Rectal smooth muscle tissue (tissue), 1 donor: ENCODE data around the gene IP6K2.

Experiments used
- H3K27ac ChIP-seq: one replicate; pipeline ENCODE4 v1.7.0; 2013; ENCODE audit warnings: low read depth, low read length, inconsistent platforms
- H3K27me3 ChIP-seq: one replicate; pipeline ENCODE4 v1.7.0; 2013; ENCODE audit warnings: low read length; ENCODE audit not compliant: control insufficient read depth, insufficient read depth
- H3K36me3 ChIP-seq: one replicate; pipeline ENCODE4 v1.7.0; 2013; ENCODE audit warnings: low read length; ENCODE audit not compliant: control insufficient read depth, insufficient read depth
- H3K4me1 ChIP-seq: one replicate; pipeline ENCODE4 v1.7.0; 2013; ENCODE audit warnings: low read length; ENCODE audit not compliant: control insufficient read depth, insufficient read depth
- H3K4me3 ChIP-seq: one replicate; pipeline ENCODE4 v1.7.0; 2013; ENCODE audit warnings: low read length
- H3K9ac ChIP-seq: one replicate; pipeline ENCODE4 v1.7.0; 2013; ENCODE audit warnings: low read length

IP6K2 gene

GRCh38 chr3:48695393-48695753, 21.6 kb downstream of the IP6K2 start:
- H3K27ac ChIP-seq, result peak overlapping the region; percentile 64
- peak overlapping the region; percentile 48 for H3K4me3 ChIP-seq
- H3K9ac ChIP-seq, result no peak overlapping the region
- no peaks in the 10 kb centered on the region for H3K27me3 ChIP-seq
- peaks cover 38% of the 10 kb centered on the region for H3K36me3 ChIP-seq
- H3K4me1 ChIP-seq, result peaks cover 12% of the 10 kb centered on the region

GRCh38 chr3:48694610-48695392, 22.2 kb downstream of the IP6K2 start:
- no peaks in the 10 kb centered on the region for H3K27me3 ChIP-seq
- peak overlapping the region; percentile 48 for H3K4me3 ChIP-seq
- H3K4me1 ChIP-seq, result peaks cover 12% of the 10 kb centered on the region
- peak overlapping the region; percentile 64 for H3K27ac ChIP-seq
- no peak overlapping the region for H3K9ac ChIP-seq
- H3K36me3 ChIP-seq, result peaks cover 39% of the 10 kb centered on the region

GRCh38 chr3:48693826-48694225, 23.2 kb downstream of the IP6K2 start:
- no peak overlapping the region for H3K4me3 ChIP-seq
- H3K36me3 ChIP-seq, result peaks cover 49% of the 10 kb centered on the region
- no peak overlapping the region for H3K9ac ChIP-seq
- peaks cover 12% of the 10 kb centered on the region for H3K4me1 ChIP-seq
- H3K27me3 ChIP-seq, result no peaks in the 10 kb centered on the region
- H3K27ac ChIP-seq, result peak overlapping the region; percentile 64

- Histone ChIP-seq H3K27me3 (no peaks in the 10 kb centered on the region), H3K9ac (no peak overlapping the region), H3K4me3 (no peak overlapping the region), H3K36me3 (peaks cover 59% of the 10 kb centered on the region), H3K4me1 (peaks cover 12% of the 10 kb centered on the region), H3K27ac (no peak overlapping the region)
These were observed 24.5 kb downstream of the IP6K2 start for GRCh38 chr3:48692551-48692950.

GRCh38 chr3:48690846-48691458, 26.1 kb downstream of the IP6K2 start:
- H3K4me3 ChIP-seq, result no peak overlapping the region
- H3K36me3 ChIP-seq, result peaks cover 63% of the 10 kb centered on the region
- no peak overlapping the region for H3K27ac ChIP-seq
- peaks cover 15% of the 10 kb centered on the region for H3K4me1 ChIP-seq
- no peaks in the 10 kb centered on the region for H3K27me3 ChIP-seq
- no peak overlapping the region for H3K9ac ChIP-seq

GRCh38 chr3:48689384-48689783, 27.6 kb downstream of the IP6K2 start:
- Histone ChIP-seq H3K4me3 (no peak overlapping the region), H3K4me1 (peaks cover 8% of the 10 kb centered on the region), H3K9ac (no peak overlapping the region), H3K27ac (no peak overlapping the region), H3K36me3 (peaks cover 58% of the 10 kb centered on the region), H3K27me3 (no peaks in the 10 kb centered on the region)

GRCh38 chr3:48688737-48689075, 28.3 kb downstream of the IP6K2 start:
- Histone ChIP-seq H3K4me1 (peaks cover 8% of the 10 kb centered on the region), H3K9ac (no peak overlapping the region), H3K36me3 (peaks cover 53% of the 10 kb centered on the region), H3K4me3 (no peak overlapping the region), H3K27me3 (no peaks in the 10 kb centered on the region), H3K27ac (no peak overlapping the region)

- Histone ChIP-seq H3K27me3 (no peaks in the 10 kb centered on the region), H3K4me3 (no peak overlapping the region), H3K27ac (no peak overlapping the region), H3K4me1 (peaks cover 8% of the 10 kb centered on the region), H3K9ac (no peak overlapping the region), H3K36me3 (peaks cover 47% of the 10 kb centered on the region)
These were observed 28.8 kb downstream of the IP6K2 start for GRCh38 chr3:48688032-48688736.

GRCh38 chr3:48687220-48687678, 29.8 kb downstream of the IP6K2 start:
- no peak overlapping the region for H3K9ac ChIP-seq

GRCh38 chr3:48686538-48687219, 30.3 kb downstream of the IP6K2 start:
- peak overlapping the region; percentile 97 for H3K4me3 ChIP-seq
- peaks cover 8% of the 10 kb centered on the region for H3K4me1 ChIP-seq
- H3K36me3 ChIP-seq, result peaks cover 43% of the 10 kb centered on the region
- H3K27me3 ChIP-seq, result no peaks in the 10 kb centered on the region
- no peak overlapping the region for H3K9ac ChIP-seq
- no peak overlapping the region for H3K27ac ChIP-seq

More at GRCh38 chr3:48687220-48687678, 29.8 kb downstream of the IP6K2 start:
- Histone ChIP-seq H3K27ac (no peak overlapping the region), H3K4me1 (peaks cover 8% of the 10 kb centered on the region), H3K27me3 (no peaks in the 10 kb centered on the region), H3K36me3 (peaks cover 41% of the 10 kb centered on the region), H3K4me3 (no peak overlapping the region)

GRCh38 chr3:48685603-48686511, 31.2 kb downstream of the IP6K2 start, which contains the start of gene NCKIPSD:
TSS of gene NCKIPSD (minus strand) at chr3:48685915. CDS start at chr3:48685807, 108 bp downstream.
- Histone ChIP-seq H3K36me3 (peaks cover 47% of the 10 kb centered on the region), H3K4me1 (peaks cover 8% of the 10 kb centered on the region), H3K9ac (peak within 1 kb of the TSS; percentile 82), H3K27ac (peak within 1 kb of the TSS; percentile 82), H3K4me3 (peak within 1 kb of the TSS; percentile 97), H3K27me3 (no peaks in the 10 kb centered on the region)
